ENCODE data around the gene PLTP. TPM values are rescaled to one million over a fixed set of nuclear protein-coding genes. Genes with fewer than 3 reads are reported as not detected.

Gene PLTP
- total RNA-seq, 3 donors from 2014 or later: 15.0 to 141 (median 111) TPM

- no peaks in the 10 kb centered on the region for H3K9me3 ChIP-seq
- H3K36me3 ChIP-seq (ENCODE audit: low read depth): no peaks in the 10 kb centered on the region
- TF ChIP-seq CTCF (IDR thresholded peaks at IDR 0.05): no peak
- intact Hi-C loops (cut with DNase I, micrococcal nuclease): no loop called here
- no peak overlapping the region for H3K4me3 ChIP-seq
- DNase-seq: peak in 2 of 3 donors; percentile 66 to 82
- ATAC-seq: peak; percentile 51
- H3K4me1 ChIP-seq (ENCODE audit: low read depth): peaks cover 18% of the 10 kb centered on the region
These were observed 19.0 kb downstream of the PLTP start for GRCh38 chr20:45892828-45893500.

GRCh38 chr20:45892049-45892825 lies 19.7 kb downstream of the PLTP start:
- H3K36me3 ChIP-seq (ENCODE audit: low read depth): no peaks in the 10 kb centered on the region
- DNase-seq (peak in 1 of 3 donors; percentile 55), ATAC-seq (peak; percentile 40)
- H3K9me3 ChIP-seq: no peaks in the 10 kb centered on the region
- H3K4me1 ChIP-seq (ENCODE audit: low read depth): peaks cover 18% of the 10 kb centered on the region
- H3K4me3 ChIP-seq: no peak overlapping the region
- no peak for TF ChIP-seq CTCF (IDR thresholded peaks at IDR 0.05)
- intact Hi-C loops (cut with DNase I, micrococcal nuclease): no loop called here

- Histone ChIP-seq H3K4me1 (ENCODE audit: low read depth) (peaks cover 18% of the 10 kb centered on the region), H3K4me3 (peak within 1 kb of the TSS; percentile 67), H3K36me3 (ENCODE audit: low read depth) (no peaks in the 10 kb centered on the region), H3K9me3 (no peaks in the 10 kb centered on the region)
- no peak for TF ChIP-seq CTCF (IDR thresholded peaks at IDR 0.05)
- peak; percentile 87 for ATAC-seq
- peak; percentile 96 to 99 (median 96) for DNase-seq
- intact Hi-C loops (cut with DNase I, micrococcal nuclease): no loop called here
These were observed 20.7 kb downstream of the PLTP start, which contains the start of the genes CTSA and NEURL2 for GRCh38 chr20:45890985-45891983. TSS of gene CTSA (plus strand) at chr20:45891335. CDS start at chr20:45891569, 234 bp downstream. TSS of gene NEURL2 (minus strand) at chr20:45891208. CDS start at chr20:45890991, 217 bp downstream.

- TF ChIP-seq CTCF (IDR thresholded peaks at IDR 0.05): peak; percentile 78
- intact Hi-C loops (cut with DNase I, micrococcal nuclease): no loop called here
- Histone ChIP-seq H3K4me1 (ENCODE audit: low read depth) (peaks cover 18% of the 10 kb centered on the region), H3K36me3 (ENCODE audit: low read depth) (no peaks in the 10 kb centered on the region), H3K4me3 (peak overlapping the region; percentile 67), H3K9me3 (no peaks in the 10 kb centered on the region)
- DNase-seq: peak; percentile 87 to 91 (median 87)
- ATAC-seq: peak; percentile 70
These were observed 21.6 kb downstream of the PLTP start for GRCh38 chr20:45890077-45890984.
